HepG2 (cell line): ENCODE measurements around the gene AMER3. TPM values are rescaled to one million over a fixed set of nuclear protein-coding genes. Genes with fewer than 3 reads are reported as not detected.

Source experiments
- ATF7-NPFF ChIP-seq: sonication (generic); formaldehyde crosslinking; IDR thresholded peaks from 2 replicates; pipeline ENCODE4 v1.8.1; 2023; ENCODE audit warnings: mild to moderate bottlenecking, low read depth, missing genetic modification reagents, moderate library complexity
- CHD2 ChIP-seq: IDR thresholded peaks from 2 replicates; pipeline ENCODE4 v1.6.1; 2011; ENCODE audit warnings: low read depth, low read length, improper control_type of control experiment
- FOXK1 ChIP-seq: sonication (generic); formaldehyde crosslinking; IDR thresholded peaks from 2 replicates; pipeline ENCODE4 v1.4.0; 2020; ENCODE audit warnings: low read depth, missing genetic modification reagents, borderline replicate concordance
- FOXO1 ChIP-seq: sonication (generic); formaldehyde crosslinking; IDR thresholded peaks from 2 replicates; pipeline ENCODE4 v1.4.0; 2020; ENCODE audit warnings: missing genetic modification reagents
- IRF2 ChIP-seq: IDR thresholded peaks from 2 replicates; pipeline ENCODE4 v1.6.1; 2018; ENCODE audit warnings: missing genetic modification reagents, missing compliant biosample characterization
- MTF2 ChIP-seq: sonication (generic); formaldehyde crosslinking; IDR thresholded peaks from 2 replicates; pipeline ENCODE4 v1.5.0; 2020; ENCODE audit warnings: missing genetic modification reagents, borderline replicate concordance
- PAX8 ChIP-seq: sonication (generic); formaldehyde crosslinking; IDR thresholded peaks from 2 replicates; pipeline ENCODE4 v1.8.0; 2022; ENCODE audit warnings: mild to moderate bottlenecking, missing genetic modification reagents, borderline replicate concordance
- SNAPC2 ChIP-seq: sonication (generic); formaldehyde crosslinking; IDR thresholded peaks from 2 replicates; pipeline ENCODE4 v1.8.1; 2022; ENCODE audit warnings: mild to moderate bottlenecking, missing genetic modification reagents
- SUZ12 ChIP-seq: fragments of 150-350 bp; IDR thresholded peaks from 2 replicates; pipeline ENCODE4 v1.6.1; 2014; ENCODE audit warnings: low read depth, low read length
- ZFP37 ChIP-seq: sonication (generic); formaldehyde crosslinking; IDR thresholded peaks from 2 replicates; pipeline ENCODE4 v1.4.0; 2020; ENCODE audit warnings: missing genetic modification reagents, borderline replicate concordance
- ZNF367 ChIP-seq: sonication (generic); formaldehyde crosslinking; IDR thresholded peaks from 2 replicates; pipeline ENCODE4 v1.4.0; 2020; ENCODE audit warnings: missing genetic modification reagents, borderline replicate concordance
- ZNF44 ChIP-seq: sonication (generic); formaldehyde crosslinking; IDR thresholded peaks from 2 replicates; pipeline ENCODE4 v1.5.1; 2020; ENCODE audit warnings: mild to moderate bottlenecking, missing genetic modification reagents
- polyA plus RNA-seq, 8 experiments: library from polyadenylated mRNA; depleted of rRNA in 3 of 8; stranded (reverse) in 7 of 8; unstranded in 1 of 8; fragments of >200 nt; fragmentation: Illumina TruSeq in 4 of 8; extraction: Trizol in 4 of 8; gene quantifications; 2 replicates each; pipeline versions ENCODE4 v1.2.1 to v1.2.3, GENCODE V29; 2011 to 2016; ENCODE audit warnings: low read depth in 4 of 8, missing spikeins in 1 of 8, mixed read lengths in 1 of 8; ENCODE audit not compliant: insufficient read depth in 1 of 8
- total RNA-seq, 5 experiments: library from RNA; depleted of rRNA; stranded (reverse); fragments of >200 nt; fragmentation: Illumina TruSeq; extraction: Trizol; gene quantifications; 2 replicates each; pipeline ENCODE4 v1.2.3, GENCODE V29; 2016; ENCODE audit warnings: low read depth in 1 of 5
- TF ChIP-seq, protein P1 (sequence below): sonication (generic); formaldehyde crosslinking; IDR thresholded peaks from 2 replicates; pipeline ENCODE4 v1.4.0; 2020; ENCODE audit warnings: missing genetic modification reagents
- TF ChIP-seq, protein P2 (sequence below): sonication (generic); formaldehyde crosslinking; IDR thresholded peaks from 2 replicates; pipeline ENCODE4 v1.4.0; 2020; ENCODE audit warnings: missing genetic modification reagents, borderline replicate concordance
- TF ChIP-seq, protein P3 (sequence below): sonication (generic); formaldehyde crosslinking; IDR thresholded peaks from 2 replicates; pipeline ENCODE4 v1.8.1; 2022; ENCODE audit warnings: low read depth, mild to moderate bottlenecking, missing genetic modification reagents
- TF ChIP-seq, protein P4 (sequence below): sonication (generic); formaldehyde crosslinking; IDR thresholded peaks from 2 replicates; pipeline ENCODE4 v1.8.1; 2023; ENCODE audit warnings: missing genetic modification reagents, inconsistent platforms, borderline replicate concordance

AMER3 gene
- total and polyA plus RNA-seq, 2 of the 13 experiments (the other 11 are each of a cell fraction or from before 2014, with no cell fraction given): not detected

DNA sequence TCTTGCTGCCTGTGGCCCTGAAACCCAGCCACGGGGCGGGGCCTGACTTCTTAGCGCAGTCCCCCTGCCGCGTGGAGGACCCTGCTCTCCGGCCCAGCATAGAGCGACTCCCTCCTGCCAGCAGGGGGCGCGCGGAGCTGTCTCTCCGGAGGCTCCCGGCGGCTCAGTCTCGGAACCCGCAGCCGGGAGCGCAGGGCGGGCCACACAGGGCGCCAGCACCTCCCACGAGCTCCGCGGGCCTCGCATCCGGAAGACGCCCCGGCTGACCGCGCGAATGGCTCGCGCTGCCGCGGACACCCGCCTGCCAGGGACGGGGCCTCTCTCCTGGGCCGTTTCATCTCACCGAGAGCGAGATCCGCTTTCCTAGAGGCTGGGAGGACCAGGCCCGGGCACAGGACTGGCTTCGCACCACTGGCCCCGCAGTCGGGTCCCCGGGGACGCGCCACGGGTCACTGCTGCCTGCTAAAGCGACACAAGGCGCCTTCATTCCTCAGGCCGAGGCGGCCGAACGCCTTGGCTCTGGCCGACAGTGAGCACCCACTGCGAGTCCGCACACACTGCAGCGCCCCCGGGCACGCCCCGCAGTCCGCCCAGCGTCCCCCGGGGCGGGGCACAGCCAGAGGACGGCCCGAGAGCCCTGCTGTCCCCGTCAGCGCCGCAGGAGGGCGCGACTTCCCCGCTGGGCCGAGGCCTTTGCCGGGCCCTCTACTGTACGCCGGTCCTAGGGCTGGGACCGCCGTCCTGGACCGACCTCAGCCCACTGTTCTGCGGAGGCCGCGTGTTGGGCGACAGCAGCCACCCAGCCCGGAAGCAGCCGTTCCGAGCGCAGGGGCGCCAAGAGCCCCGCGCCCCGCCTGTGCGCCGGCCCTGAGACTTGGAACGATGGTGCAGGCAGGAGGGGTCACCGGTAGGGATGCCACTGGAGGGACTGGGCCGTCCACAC, 42.4 kb downstream of the AMER3 start (continued):
- TF ChIP-seq, protein P1, sequence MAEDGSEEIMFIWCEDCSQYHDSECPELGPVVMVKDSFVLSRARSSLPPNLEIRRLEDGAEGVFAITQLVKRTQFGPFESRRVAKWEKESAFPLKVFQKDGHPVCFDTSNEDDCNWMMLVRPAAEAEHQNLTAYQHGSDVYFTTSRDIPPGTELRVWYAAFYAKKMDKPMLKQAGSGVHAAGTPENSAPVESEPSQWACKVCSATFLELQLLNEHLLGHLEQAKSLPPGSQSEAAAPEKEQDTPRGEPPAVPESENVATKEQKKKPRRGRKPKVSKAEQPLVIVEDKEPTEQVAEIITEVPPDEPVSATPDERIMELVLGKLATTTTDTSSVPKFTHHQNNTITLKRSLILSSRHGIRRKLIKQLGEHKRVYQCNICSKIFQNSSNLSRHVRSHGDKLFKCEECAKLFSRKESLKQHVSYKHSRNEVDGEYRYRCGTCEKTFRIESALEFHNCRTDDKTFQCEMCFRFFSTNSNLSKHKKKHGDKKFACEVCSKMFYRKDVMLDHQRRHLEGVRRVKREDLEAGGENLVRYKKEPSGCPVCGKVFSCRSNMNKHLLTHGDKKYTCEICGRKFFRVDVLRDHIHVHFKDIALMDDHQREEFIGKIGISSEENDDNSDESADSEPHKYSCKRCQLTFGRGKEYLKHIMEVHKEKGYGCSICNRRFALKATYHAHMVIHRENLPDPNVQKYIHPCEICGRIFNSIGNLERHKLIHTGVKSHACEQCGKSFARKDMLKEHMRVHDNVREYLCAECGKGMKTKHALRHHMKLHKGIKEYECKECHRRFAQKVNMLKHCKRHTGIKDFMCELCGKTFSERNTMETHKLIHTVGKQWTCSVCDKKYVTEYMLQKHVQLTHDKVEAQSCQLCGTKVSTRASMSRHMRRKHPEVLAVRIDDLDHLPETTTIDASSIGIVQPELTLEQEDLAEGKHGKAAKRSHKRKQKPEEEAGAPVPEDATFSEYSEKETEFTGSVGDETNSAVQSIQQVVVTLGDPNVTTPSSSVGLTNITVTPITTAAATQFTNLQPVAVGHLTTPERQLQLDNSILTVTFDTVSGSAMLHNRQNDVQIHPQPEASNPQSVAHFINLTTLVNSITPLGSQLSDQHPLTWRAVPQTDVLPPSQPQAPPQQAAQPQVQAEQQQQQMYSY (CRISPR knock-in tag): no peak
- TF ChIP-seq SUZ12 (no peak), MTF2 (peak; percentile 100), SNAPC2 (CRISPR knock-in tag) (peak; percentile 88; the same call in 1 of the 2 replicates), FOXO1 (CRISPR knock-in tag) (0 out of 2 replicates have a peak, but pooled peaks have one; percentile 12), ATF7-NPFF (CRISPR knock-in tag) (no peak; the same call in 1 of the 2 replicates), PAX8 (CRISPR knock-in tag) (no peak; the same call in 1 of the 2 replicates), IRF2 (CRISPR knock-in tag) (no peak), ZNF367 (CRISPR knock-in tag) (no peak), ZFP37 (0 out of 2 replicates have a peak, but pooled peaks have one; percentile 19), FOXK1 (no peak), CHD2 (no peak), ZNF44 (peak; percentile 78)
- TF ChIP-seq, protein P2, sequence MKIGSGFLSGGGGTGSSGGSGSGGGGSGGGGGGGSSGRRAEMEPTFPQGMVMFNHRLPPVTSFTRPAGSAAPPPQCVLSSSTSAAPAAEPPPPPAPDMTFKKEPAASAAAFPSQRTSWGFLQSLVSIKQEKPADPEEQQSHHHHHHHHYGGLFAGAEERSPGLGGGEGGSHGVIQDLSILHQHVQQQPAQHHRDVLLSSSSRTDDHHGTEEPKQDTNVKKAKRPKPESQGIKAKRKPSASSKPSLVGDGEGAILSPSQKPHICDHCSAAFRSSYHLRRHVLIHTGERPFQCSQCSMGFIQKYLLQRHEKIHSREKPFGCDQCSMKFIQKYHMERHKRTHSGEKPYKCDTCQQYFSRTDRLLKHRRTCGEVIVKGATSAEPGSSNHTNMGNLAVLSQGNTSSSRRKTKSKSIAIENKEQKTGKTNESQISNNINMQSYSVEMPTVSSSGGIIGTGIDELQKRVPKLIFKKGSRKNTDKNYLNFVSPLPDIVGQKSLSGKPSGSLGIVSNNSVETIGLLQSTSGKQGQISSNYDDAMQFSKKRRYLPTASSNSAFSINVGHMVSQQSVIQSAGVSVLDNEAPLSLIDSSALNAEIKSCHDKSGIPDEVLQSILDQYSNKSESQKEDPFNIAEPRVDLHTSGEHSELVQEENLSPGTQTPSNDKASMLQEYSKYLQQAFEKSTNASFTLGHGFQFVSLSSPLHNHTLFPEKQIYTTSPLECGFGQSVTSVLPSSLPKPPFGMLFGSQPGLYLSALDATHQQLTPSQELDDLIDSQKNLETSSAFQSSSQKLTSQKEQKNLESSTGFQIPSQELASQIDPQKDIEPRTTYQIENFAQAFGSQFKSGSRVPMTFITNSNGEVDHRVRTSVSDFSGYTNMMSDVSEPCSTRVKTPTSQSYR (CRISPR knock-in tag): no peak
- TF ChIP-seq, protein P3, sequence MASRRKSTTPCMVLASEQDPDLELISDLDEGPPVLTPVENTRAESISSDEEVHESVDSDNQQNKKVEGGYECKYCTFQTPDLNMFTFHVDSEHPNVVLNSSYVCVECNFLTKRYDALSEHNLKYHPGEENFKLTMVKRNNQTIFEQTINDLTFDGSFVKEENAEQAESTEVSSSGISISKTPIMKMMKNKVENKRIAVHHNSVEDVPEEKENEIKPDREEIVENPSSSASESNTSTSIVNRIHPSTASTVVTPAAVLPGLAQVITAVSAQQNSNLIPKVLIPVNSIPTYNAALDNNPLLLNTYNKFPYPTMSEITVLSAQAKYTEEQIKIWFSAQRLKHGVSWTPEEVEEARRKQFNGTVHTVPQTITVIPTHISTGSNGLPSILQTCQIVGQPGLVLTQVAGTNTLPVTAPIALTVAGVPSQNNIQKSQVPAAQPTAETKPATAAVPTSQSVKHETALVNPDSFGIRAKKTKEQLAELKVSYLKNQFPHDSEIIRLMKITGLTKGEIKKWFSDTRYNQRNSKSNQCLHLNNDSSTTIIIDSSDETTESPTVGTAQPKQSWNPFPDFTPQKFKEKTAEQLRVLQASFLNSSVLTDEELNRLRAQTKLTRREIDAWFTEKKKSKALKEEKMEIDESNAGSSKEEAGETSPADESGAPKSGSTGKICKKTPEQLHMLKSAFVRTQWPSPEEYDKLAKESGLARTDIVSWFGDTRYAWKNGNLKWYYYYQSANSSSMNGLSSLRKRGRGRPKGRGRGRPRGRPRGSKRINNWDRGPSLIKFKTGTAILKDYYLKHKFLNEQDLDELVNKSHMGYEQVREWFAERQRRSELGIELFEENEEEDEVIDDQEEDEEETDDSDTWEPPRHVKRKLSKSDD: no peak
- TF ChIP-seq, protein P4, sequence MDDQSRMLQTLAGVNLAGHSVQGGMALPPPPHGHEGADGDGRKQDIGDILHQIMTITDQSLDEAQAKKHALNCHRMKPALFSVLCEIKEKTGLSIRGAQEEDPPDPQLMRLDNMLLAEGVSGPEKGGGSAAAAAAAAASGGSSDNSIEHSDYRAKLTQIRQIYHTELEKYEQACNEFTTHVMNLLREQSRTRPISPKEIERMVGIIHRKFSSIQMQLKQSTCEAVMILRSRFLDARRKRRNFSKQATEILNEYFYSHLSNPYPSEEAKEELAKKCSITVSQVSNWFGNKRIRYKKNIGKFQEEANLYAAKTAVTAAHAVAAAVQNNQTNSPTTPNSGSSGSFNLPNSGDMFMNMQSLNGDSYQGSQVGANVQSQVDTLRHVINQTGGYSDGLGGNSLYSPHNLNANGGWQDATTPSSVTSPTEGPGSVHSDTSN: no peak
